ENCODE results near the gene CASP6.

Gene CASP6

GRCh38 chr4:109671350-109671749 lies 31.9 kb downstream of the CASP6 start:
- peak; percentile 16 for DNase-seq (ENCODE audit: low read depth)

GRCh38 chr4:109665783-109666485 lies 37.3 kb downstream of the CASP6 start:
- DNase-seq (ENCODE audit: low read depth): no peak

DNA sequence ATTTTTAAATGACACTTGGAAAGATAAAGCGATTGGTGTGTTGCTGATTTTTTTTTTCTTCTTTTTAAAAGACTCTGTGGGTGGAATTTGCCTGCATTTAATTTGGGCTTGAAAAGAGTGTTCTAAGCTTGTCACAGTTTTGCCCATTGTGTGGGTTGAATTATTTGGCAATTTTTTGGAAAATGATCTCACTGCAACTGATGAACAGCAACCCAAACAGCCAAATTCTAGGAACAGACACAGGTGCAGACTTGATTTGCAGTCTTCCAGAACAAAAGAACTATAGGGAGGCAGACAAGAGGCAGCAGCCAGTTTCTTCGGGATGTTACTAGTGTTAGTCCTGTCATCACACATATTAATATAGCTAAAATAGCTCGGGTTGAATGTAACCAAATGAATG lies 40.5 kb downstream of the CASP6 start:
- DNase-seq (ENCODE audit: low read depth): no peak

GRCh38 chr4:109662116-109662515 lies 41.1 kb downstream of the CASP6 start:
- DNase-seq (ENCODE audit: low read depth): no peak

DNA sequence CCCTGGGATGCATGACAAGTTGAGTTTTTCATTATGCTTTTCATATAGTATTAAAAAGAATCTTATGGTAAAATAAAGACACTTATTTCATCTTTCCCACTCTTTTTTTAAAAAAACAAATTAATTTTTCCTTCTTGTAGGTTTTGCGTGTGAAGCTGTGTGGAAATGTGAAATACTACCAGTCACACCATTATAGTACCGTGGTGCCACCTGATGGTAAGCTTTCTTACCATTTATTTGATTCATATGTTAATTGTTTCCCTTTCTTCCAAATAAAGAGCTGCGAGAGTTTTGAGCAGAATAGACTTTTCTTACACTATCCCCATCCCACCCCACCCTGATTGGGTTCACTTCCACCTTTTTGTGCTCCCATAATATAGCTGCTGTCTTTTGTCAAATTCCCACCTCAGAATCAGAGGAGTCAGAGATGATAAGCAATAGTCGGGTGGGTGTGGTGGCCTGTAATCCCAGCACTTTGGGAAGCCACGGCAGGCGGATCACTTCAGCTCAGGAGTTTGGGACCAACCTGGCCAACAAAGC lies 44.3 kb downstream of the CASP6 start:
- no peak for DNase-seq (ENCODE audit: low read depth)

DNA sequence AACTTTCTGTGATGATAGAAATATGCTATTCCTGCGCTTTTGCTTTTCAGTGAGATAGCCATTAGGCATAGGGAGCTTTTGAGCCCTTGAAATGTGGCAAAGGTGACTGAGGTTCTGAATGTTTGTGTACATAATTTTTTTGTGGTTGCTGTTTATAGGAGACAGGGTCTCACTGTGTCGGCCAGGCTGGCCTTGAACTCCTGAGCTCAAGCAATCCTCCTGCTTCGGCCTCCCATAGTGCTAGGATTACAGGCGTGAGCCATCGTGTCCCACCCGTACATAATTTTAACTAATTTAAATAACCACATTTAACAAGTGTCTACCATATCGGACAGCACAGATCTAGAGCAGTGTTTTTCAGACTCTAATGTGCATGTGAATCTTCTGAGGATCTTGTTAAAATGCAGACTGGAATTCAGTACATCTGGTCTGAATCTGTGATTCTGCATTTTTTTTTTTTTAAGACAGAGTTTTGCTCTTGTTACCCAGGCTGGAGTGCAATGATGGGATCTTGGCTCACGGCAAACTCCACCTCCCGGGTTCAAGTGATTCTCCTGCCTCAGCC lies 45.3 kb downstream of the CASP6 start:
- DNase-seq (ENCODE audit: low read depth): no peak

GRCh38 chr4:109655396-109655795 lies 47.8 kb downstream of the CASP6 start:
- no peak for DNase-seq (ENCODE audit: low read depth)

DNA sequence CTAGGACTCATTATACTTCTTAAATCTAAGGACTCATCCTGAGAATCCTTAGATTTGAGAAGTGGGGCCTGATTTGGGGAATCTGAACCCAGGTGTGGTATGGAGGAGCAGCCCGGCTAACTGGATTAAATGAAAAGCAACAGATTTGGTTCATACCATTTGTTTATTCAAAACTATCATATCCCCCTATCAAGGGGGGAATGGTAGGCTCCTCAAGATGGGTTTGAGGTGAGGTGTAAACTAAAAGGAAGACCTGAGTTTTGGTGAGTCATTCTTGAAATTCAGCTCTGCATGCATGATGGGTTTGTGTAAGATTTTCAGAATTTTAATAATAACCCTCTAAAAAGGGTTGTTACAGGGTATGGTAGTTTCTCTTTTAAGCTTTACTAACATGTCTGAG lies 53.4 kb downstream of the CASP6 start:
- peak; percentile 19 for DNase-seq (ENCODE audit: low read depth)

GRCh38 chr4:109648997-109649575 lies 54.2 kb downstream of the CASP6 start:
- no peak for DNase-seq (ENCODE audit: low read depth)

DNA sequence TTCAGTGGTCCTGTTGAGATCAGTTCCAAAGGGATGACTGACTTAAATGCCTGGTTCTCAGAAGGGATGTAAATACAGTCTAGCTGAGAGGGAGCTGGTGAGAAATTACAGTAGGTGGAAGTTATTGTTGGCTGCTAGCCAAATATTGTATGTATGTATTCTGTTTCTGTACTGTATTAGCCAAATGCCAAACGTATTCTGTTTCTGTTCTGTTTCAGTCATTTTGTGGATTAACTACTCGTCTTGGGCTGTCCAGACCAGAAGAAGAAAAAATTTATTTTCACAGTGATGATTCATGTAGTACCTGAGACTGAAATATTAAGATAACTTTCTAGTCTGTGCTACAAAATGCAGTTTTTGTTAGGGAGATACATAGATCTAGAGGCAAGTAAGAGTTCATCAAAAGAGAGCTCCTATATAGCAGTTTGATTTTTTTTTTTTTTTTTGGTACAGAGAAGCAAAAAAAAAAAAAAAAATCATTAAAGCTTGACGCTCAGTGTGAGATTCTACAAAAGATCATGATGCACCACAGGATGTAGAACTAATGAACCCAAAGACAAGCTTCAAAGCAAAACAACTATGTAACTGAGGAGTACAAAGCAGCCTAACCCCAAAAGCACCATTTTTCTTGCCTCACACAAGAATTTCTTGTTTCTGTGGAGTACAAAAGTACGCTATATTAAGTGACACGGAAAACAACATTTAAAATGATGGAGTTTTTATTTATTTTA lies 54.8 kb downstream of the CASP6 start:
- no peak for DNase-seq (ENCODE audit: low read depth)

DNA sequence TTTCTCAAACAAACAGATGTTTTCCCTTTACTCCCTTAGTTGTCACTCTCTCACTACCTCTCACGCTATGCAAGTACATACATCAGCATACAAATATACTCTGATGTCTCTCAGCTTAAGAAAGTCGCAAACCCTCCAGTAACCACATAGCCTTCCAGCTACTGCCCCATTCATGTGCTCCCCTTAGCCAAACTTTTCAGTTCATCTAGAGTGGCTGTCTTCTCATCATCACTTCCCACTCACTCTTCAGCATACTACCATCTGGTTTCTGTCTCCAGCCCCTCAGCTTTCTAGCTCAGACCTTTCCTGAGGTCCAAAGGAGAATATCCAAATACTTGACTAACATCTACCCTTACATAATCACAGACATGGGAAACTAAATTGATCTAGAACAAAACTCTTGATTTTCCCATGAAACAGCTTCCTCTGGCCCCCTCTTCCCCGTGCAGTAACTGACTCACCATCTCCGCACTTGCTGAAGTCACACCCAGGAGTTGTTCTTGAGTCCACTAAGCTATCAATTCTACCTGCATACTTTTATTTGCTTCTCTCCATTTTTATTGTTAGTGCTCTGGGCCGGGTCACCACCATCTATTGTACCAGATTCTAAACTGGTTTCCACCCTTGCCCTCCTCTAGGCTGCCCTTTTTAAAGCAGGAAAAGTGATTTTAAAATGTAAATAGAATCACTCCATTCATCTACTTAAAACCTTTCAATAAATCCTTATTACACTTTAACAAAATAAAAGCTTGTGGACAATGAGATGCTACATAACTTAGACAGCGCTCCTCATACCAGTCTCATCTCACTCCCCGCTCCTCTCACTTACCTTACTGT lies 57.2 kb downstream of the CASP6 start:
- DNase-seq (ENCODE audit: low read depth): no peak

DNA sequence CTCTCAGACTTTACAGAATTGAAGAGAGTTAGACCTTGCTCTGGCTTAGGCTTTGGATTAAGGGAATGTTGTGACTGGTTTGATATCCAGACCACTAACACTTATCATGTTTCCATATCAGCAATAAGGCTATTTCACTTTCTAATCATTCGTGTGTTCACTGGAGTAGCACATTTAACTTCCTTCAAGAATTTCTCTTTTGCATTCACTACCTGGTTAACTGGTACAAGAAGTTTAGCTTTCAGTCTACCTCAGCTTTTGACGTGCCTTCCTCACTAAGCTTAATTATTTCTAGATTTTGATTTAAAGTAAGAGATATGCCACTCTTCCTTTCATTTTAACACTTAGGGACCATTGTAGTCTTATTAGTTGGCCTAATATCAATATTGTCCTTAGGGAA lies 62.6 kb downstream of the CASP6 start:
- DNase-seq (ENCODE audit: low read depth): no peak
